ENCODE results near the gene MREG. TPM values are rescaled to one million over a fixed set of nuclear protein-coding genes. Genes with fewer than 3 reads are reported as not detected.
A peak's percentile ranks its signal among the peaks of the same experiment; 100 is the strongest.

Gene MREG
- total and polyA plus RNA-seq, 2 experiments from 2014 or later = 19.4 to 25.3 TPM

- Mint-ChIP-seq H3K4me3 (no peak overlapping the region), H3K27ac (no peak overlapping the region), H3K9me3 (peaks cover 5% of the 10 kb centered on the region; the same call in 1 of the 3 replicates), H3K36me3 (ENCODE audit: low read depth) (no peaks in the 10 kb centered on the region; the same call in none of the 3 replicates), H3K4me1 (peaks cover 13% of the 10 kb centered on the region), H3K27me3 (ENCODE audit: insufficient read depth, low read depth, poor library complexity) (no peaks in the 10 kb centered on the region)
- no peaks in the 10 kb centered on the region for H3K79me2 ChIP-seq (replicated peaks; ENCODE audit: insufficient read depth)
- H3K27ac ChIP-seq (ENCODE audit: low read depth) = no peak overlapping the region
- no peak for ATAC-seq
- H2AFZ ChIP-seq = no peak overlapping the region
- no peak for DNase-seq (ENCODE audit: low spot score)
- no peaks in the 10 kb centered on the region for H3F3A ChIP-seq (replicated peaks; ENCODE audit: low read depth)
- H3K27me3 ChIP-seq (ENCODE audit: insufficient read depth) = no peaks in the 10 kb centered on the region
- H3K4me3 ChIP-seq = no peak overlapping the region
- no peak overlapping the region for H3K4me2 ChIP-seq
- TF ChIP-seq CTCF (conservative IDR thresholded peaks at IDR 0.05; ENCODE audit: low read depth in 2 of 2) = peak; percentile 1 to 38; a peak in 2 of 4 replicates
- no peak for TF ChIP-seq ZNF114 (CRISPR knock-in tag; IDR thresholded peaks at IDR 0.05)
- no peaks in the 10 kb centered on the region for H4K20me1 ChIP-seq (replicated peaks; ENCODE audit: insufficient read depth)
- H3K9me2 ChIP-seq (ENCODE audit: insufficient read depth) = 0 out of 2 replicates have a peak, but pooled peaks cover 8% of the 10 kb centered on the region
- peaks cover 10% of the 10 kb centered on the region for H3K4me1 ChIP-seq (ENCODE audit: insufficient read depth)
- H3K36me3 ChIP-seq (ENCODE audit: insufficient read depth) = no peaks in the 10 kb centered on the region; the same call in 1 of the 2 replicates
These were observed 101.0 kb downstream of the MREG start for GRCh38 chr2:215912299-215912842.

- no peak overlapping the region for H3K4me3 Mint-ChIP-seq
- H3K4me1 Mint-ChIP-seq = peaks cover 5% of the 10 kb centered on the region; the same call in 2 of the 3 replicates
- ATAC-seq (no peak), DNase-seq (ENCODE audit: low spot score) (no peak)
- no peaks in the 10 kb centered on the region for H3K79me2 ChIP-seq (replicated peaks; ENCODE audit: insufficient read depth)
- H3K4me1 ChIP-seq (ENCODE audit: insufficient read depth) = peaks cover 5% of the 10 kb centered on the region
- no peak overlapping the region for H3K27ac ChIP-seq (ENCODE audit: low read depth)
- no peaks in the 10 kb centered on the region; the same call in 1 of the 3 replicates for H3K36me3 Mint-ChIP-seq (ENCODE audit: low read depth)
- H3K27me3 ChIP-seq (ENCODE audit: insufficient read depth) = no peaks in the 10 kb centered on the region
- H3K9me3 Mint-ChIP-seq = peaks cover 5% of the 10 kb centered on the region; the same call in 1 of the 3 replicates
- H3F3A ChIP-seq (replicated peaks; ENCODE audit: low read depth) = no peaks in the 10 kb centered on the region
- no peak overlapping the region for H3K27ac Mint-ChIP-seq
- peaks cover 3% of the 10 kb centered on the region for H3K27me3 Mint-ChIP-seq (ENCODE audit: insufficient read depth, low read depth, poor library complexity)
- no peaks in the 10 kb centered on the region for H4K20me1 ChIP-seq (replicated peaks; ENCODE audit: insufficient read depth)
- H3K36me3 ChIP-seq (ENCODE audit: insufficient read depth) = no peaks in the 10 kb centered on the region
- H3K4me2 ChIP-seq = no peak overlapping the region
- no peak for TF ChIP-seq JUNB (IDR thresholded peaks at IDR 0.05; ENCODE audit: unreplicated experiment)
- H3K4me3 ChIP-seq = no peak overlapping the region
- no peak overlapping the region for H2AFZ ChIP-seq
- 0 out of 2 replicates have a peak, but pooled peaks cover 9% of the 10 kb centered on the region for H3K9me2 ChIP-seq (ENCODE audit: insufficient read depth)
These were observed 101.9 kb downstream of the MREG start for GRCh38 chr2:215911301-215912085.

- Mint-ChIP-seq H3K9me3 (peaks cover 5% of the 10 kb centered on the region; the same call in 1 of the 3 replicates), H3K36me3 (ENCODE audit: low read depth) (no peaks in the 10 kb centered on the region; the same call in 1 of the 3 replicates), H3K4me3 (no peak overlapping the region), H3K27me3 (ENCODE audit: insufficient read depth, low read depth, poor library complexity) (peaks cover 3% of the 10 kb centered on the region), H3K27ac (no peak overlapping the region), H3K4me1 (no peaks in the 10 kb centered on the region)
- no peak for ATAC-seq
- Histone ChIP-seq H2AFZ (no peak overlapping the region), H3K9me2 (ENCODE audit: insufficient read depth) (0 out of 2 replicates have a peak, but pooled peaks cover 9% of the 10 kb centered on the region), H3K4me1 (ENCODE audit: insufficient read depth) (no peaks in the 10 kb centered on the region), H3K4me3 (no peak overlapping the region), H3F3A (replicated peaks; ENCODE audit: low read depth) (no peaks in the 10 kb centered on the region), H3K4me2 (no peak overlapping the region), H3K36me3 (ENCODE audit: insufficient read depth) (no peaks in the 10 kb centered on the region), H3K27me3 (ENCODE audit: insufficient read depth) (no peaks in the 10 kb centered on the region), H3K79me2 (replicated peaks; ENCODE audit: insufficient read depth) (no peaks in the 10 kb centered on the region), H3K27ac (ENCODE audit: low read depth) (no peak overlapping the region), H4K20me1 (replicated peaks; ENCODE audit: insufficient read depth) (no peaks in the 10 kb centered on the region)
- DNase-seq (ENCODE audit: low spot score) = no peak
- no peak for TF ChIP-seq ZNF331 (CRISPR knock-in tag; IDR thresholded peaks at IDR 0.05; ENCODE audit: low read depth)
- no peak for TF ChIP-seq STAT1 (IDR thresholded peaks at IDR 0.05; ENCODE audit: unreplicated experiment)
- TF ChIP-seq POLR2AphosphoS5 (IDR thresholded peaks at IDR 0.05; ENCODE audit: low read depth) = no peak
- TF ChIP-seq CREB1 (CRISPR knock-in tag; IDR thresholded peaks at IDR 0.05; ENCODE audit: low read depth) = no peak
- no peak for TF ChIP-seq ETS1 (IDR thresholded peaks at IDR 0.05)
- no peak for TF ChIP-seq CTCF (conservative IDR thresholded peaks at IDR 0.05; ENCODE audit: low read depth in 2 of 2)
These were observed 103.2 kb downstream of the MREG start for GRCh38 chr2:215910180-215910579.

Measured in GM23338 (cell line).